ENCODE data around the gene UBE2QL1. TPM values are rescaled to one million over a fixed set of nuclear protein-coding genes. Genes with fewer than 3 reads are reported as not detected.

Gene UBE2QL1
- total RNA-seq, 3 donors from 2014 or later: 0.44 to 1.8 (median 1.6) TPM

GRCh38 chr5:6434731-6435130, 13.9 kb upstream of the UBE2QL1 start:
- TF ChIP-seq CTCF (IDR thresholded peaks at IDR 0.05): no peak
- no peak for TF ChIP-seq POLR2A (IDR thresholded peaks at IDR 0.05)
- TF ChIP-seq POLR2AphosphoS5 (IDR thresholded peaks at IDR 0.05): no peak
- no peaks in the 10 kb centered on the region for H3K4me1 ChIP-seq
- H3K27ac ChIP-seq: no peak overlapping the region
- no peaks in the 10 kb centered on the region for H3K36me3 ChIP-seq
- no peak overlapping the region for H3K4me3 ChIP-seq
- intact Hi-C loops (cut with DNase I; ENCODE audit: low total_unique reads): no loop called here
- H3K27me3 ChIP-seq: peaks cover 0 to 10% of the 10 kb centered on the region in 2 donors
- DNase-seq (ENCODE audit: low spot score in 2 of 2): no peak
- H3K9me3 ChIP-seq: no peaks in the 10 kb centered on the region

GRCh38 chr5:6435356-6435755, 13.3 kb upstream of the UBE2QL1 start:
- no peaks in the 10 kb centered on the region for H3K36me3 ChIP-seq
- H3K4me1 ChIP-seq: no peaks in the 10 kb centered on the region
- peaks cover 0 to 10% of the 10 kb centered on the region in 2 donors for H3K27me3 ChIP-seq
- no peak overlapping the region for H3K4me3 ChIP-seq
- DNase-seq (ENCODE audit: low spot score in 2 of 2): no peak
- TF ChIP-seq CTCF (IDR thresholded peaks at IDR 0.05) (no peak), POLR2AphosphoS5 (IDR thresholded peaks at IDR 0.05) (no peak), POLR2A (IDR thresholded peaks at IDR 0.05) (no peak)
- H3K27ac ChIP-seq: no peak overlapping the region
- H3K9me3 ChIP-seq: peaks cover 0 to 5% of the 10 kb centered on the region in 2 donors
- intact Hi-C loops (cut with DNase I; ENCODE audit: low total_unique reads): no loop called here

DNA sequence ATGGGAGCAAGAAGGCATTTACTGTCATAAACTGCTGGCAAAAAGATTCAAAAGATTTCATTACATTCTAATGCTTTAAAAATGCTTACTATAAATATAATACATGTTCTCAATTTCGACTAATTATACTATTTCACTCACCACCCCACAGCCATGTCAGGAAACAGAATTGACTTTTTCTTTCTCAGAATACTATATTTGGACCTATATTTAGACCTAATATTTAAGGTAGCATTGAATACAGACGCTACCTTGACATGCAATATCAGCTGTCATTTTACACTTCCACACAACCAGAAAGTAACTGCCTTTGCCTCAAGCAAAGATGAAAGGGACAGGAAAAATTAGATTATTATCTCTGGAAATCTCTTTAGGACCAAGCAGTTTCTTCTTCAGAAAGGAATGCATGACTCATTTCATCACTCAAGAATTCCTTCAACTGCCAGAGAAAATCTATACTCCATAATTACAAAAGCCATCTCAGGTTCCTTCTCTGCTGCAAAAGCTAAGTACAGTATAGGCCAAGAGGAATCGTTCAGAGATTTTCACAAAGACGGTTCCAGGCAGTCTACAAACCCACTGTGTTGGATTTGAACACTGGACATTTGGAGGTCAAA, 11.8 kb upstream of the UBE2QL1 start:
- Histone ChIP-seq H3K4me3 (no peak overlapping the region), H3K36me3 (no peaks in the 10 kb centered on the region), H3K9me3 (peaks cover 0 to 13% of the 10 kb centered on the region in 2 donors), H3K4me1 (no peaks in the 10 kb centered on the region), H3K27me3 (peaks cover 0 to 10% of the 10 kb centered on the region in 2 donors), H3K27ac (no peak overlapping the region)
- TF ChIP-seq POLR2AphosphoS5 (IDR thresholded peaks at IDR 0.05): no peak
- TF ChIP-seq CTCF (IDR thresholded peaks at IDR 0.05): no peak
- no peak for TF ChIP-seq POLR2A (IDR thresholded peaks at IDR 0.05)
- DNase-seq (ENCODE audit: low spot score in 2 of 2): no peak
- intact Hi-C loops (cut with DNase I; ENCODE audit: low total_unique reads): no loop called here

DNA sequence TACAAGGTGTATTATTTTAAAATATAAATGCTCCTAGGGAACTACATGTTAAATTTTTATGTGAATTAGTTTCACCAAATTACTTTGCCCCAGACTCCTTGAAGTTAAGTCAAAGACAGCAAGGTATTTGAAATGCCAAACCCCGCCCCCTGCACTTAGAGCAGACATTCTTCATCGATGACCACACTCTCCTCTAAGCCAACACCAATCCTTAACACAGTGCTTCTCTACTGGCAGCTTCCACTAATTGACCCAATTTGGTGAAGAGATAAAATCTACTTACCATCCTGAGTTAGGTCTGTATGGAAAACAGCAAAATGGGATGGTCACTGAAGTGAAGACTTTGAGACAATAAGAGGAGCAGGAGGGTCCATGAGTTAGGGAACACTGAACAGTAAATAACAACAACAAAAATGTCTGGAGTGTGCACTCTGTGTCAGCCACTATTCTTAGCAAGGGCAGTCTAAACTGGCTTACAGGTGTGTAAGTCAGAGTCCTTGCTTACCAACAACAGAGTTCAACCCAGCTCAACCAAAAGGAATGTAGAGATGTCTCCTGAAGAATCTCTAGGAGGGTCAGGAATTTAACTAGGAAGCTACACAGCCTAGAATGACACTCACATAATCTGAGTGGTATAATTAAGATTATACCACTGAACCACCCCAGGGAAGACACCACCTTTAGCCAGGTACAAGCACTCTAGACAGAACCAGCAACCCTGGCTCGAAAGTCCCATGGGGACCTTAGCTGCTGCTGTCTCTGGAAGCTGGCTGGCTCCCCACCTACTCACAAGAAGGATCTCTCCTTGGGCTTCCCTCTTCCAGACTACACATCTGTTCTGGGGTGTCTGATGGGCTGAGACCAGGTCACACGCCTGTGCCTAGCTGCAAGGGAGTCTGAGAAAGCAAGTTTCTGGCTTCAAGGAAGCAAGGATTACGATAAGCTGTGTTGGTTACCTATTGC, 8.8 kb upstream of the UBE2QL1 start:
- H3K27me3 ChIP-seq: no peaks in the 10 kb centered on the region
- no peak overlapping the region for H3K27ac ChIP-seq
- intact Hi-C loops (cut with DNase I; ENCODE audit: low total_unique reads): no loop called here
- H3K4me3 ChIP-seq: no peak overlapping the region
- no peaks in the 10 kb centered on the region for H3K4me1 ChIP-seq
- peaks cover 0 to 13% of the 10 kb centered on the region in 2 donors for H3K9me3 ChIP-seq
- TF ChIP-seq POLR2AphosphoS5 (IDR thresholded peaks at IDR 0.05) (no peak), CTCF (IDR thresholded peaks at IDR 0.05) (no peak), POLR2A (IDR thresholded peaks at IDR 0.05) (no peak)
- no peaks in the 10 kb centered on the region for H3K36me3 ChIP-seq
- DNase-seq (ENCODE audit: low spot score in 2 of 2): no peak

- peaks cover 0 to 13% of the 10 kb centered on the region in 2 donors for H3K9me3 ChIP-seq
- no peak for TF ChIP-seq POLR2A (IDR thresholded peaks at IDR 0.05)
- TF ChIP-seq POLR2AphosphoS5 (IDR thresholded peaks at IDR 0.05): no peak
- no peak for TF ChIP-seq CTCF (IDR thresholded peaks at IDR 0.05)
- no peak for DNase-seq (ENCODE audit: low spot score in 2 of 2)
Observed at GRCh38 chr5:6442333-6442732, 6.3 kb upstream of the UBE2QL1 start.

More at GRCh38 chr5:6442333-6442732, 6.3 kb upstream of the UBE2QL1 start:
- H3K4me3 ChIP-seq: no peak overlapping the region
- no peak overlapping the region for H3K27ac ChIP-seq
- intact Hi-C loops (cut with DNase I; ENCODE audit: low total_unique reads): no loop called here
- H3K27me3 ChIP-seq: no peaks in the 10 kb centered on the region
- H3K36me3 ChIP-seq: no peaks in the 10 kb centered on the region
- no peaks in the 10 kb centered on the region for H3K4me1 ChIP-seq
